ENCODE measurements around the gene RFNG. TPM values are rescaled to one million over a fixed set of nuclear protein-coding genes. Genes with fewer than 3 reads are reported as not detected.

Gene RFNG
- polyA plus RNA-seq, 1 experiment: 23.7 TPM

- Histone ChIP-seq H3K36me3 (ENCODE audit: control insufficient read depth, insufficient read depth, low read length) (no peaks in the 10 kb centered on the region), H3K27me3 (ENCODE audit: control insufficient read depth, insufficient read depth, low read length) (no peaks in the 10 kb centered on the region), H3K4me3 (ENCODE audit: low read depth, low read length) (peak overlapping the region; percentile 64)
- TF ChIP-seq CTCF (IDR thresholded peaks at IDR 0.05; ENCODE audit: insufficient read depth, low read depth, low read length): no peak
- ChIA-PET CTCF (interaction anchor here (0.6 to 5.0 kb wide), 25 partner anchors 8 to 229 kb away, joined by 3 to 23 read pairs (median 3); partner anchors contain the start of genes CENPX, LRRC45 and NOTUM), POLR2A (interaction anchor here (0.5 to 0.7 kb wide), 3 partner anchors 15 to 187 kb away, joined by 3 to 14 read pairs (median 5); partner anchors contain the start of genes CENPX and LRRC45)
- no peak for DNase-seq (ENCODE audit: low read depth)
Measured at GRCh38 chr17:82037889-82038195, 13.8 kb downstream of the RFNG start.

- Histone ChIP-seq H3K27me3 (ENCODE audit: control insufficient read depth, insufficient read depth, low read length) (no peaks in the 10 kb centered on the region), H3K36me3 (ENCODE audit: control insufficient read depth, insufficient read depth, low read length) (no peaks in the 10 kb centered on the region), H3K4me3 (ENCODE audit: low read depth, low read length) (peak within 1 kb of the TSS; percentile 64)
- ChIA-PET POLR2A (interaction anchor here (0.5 to 0.7 kb wide), 2 partner anchors 14 to 188 kb away, joined by 3 to 5 read pairs; partner anchors contain the start of genes CENPX and LRRC45), CTCF (interaction anchor here (0.6 to 5.0 kb wide), 27 partner anchors 8 to 391 kb away, joined by 3 to 23 read pairs (median 3); partner anchors contain the start of genes CENPX, LRRC45 and NOTUM)
- peak; percentile 63 for DNase-seq (ENCODE audit: low read depth)
- peak; percentile 53 for TF ChIP-seq CTCF (IDR thresholded peaks at IDR 0.05; ENCODE audit: insufficient read depth, low read depth, low read length)
Measured at GRCh38 chr17:82037092-82037888, 14.3 kb downstream of the RFNG start, which contains the start of gene DCXR. Gene DCXR (minus strand): TSS chr17:82037697. CDS start chr17:82037682, 15 bp downstream.

- POLR2A ChIA-PET: no interaction called here
- no peaks in the 10 kb centered on the region for H3K36me3 ChIP-seq (ENCODE audit: control insufficient read depth, insufficient read depth, low read length)
- no peak for DNase-seq (ENCODE audit: low read depth)
- CTCF ChIA-PET: interaction anchor here (0.7 to 5.0 kb wide), 6 partner anchors 14 to 164 kb away, joined by 3 to 23 read pairs (median 4); partner anchors contain the start of gene NOTUM
- TF ChIP-seq CTCF (IDR thresholded peaks at IDR 0.05; ENCODE audit: insufficient read depth, low read depth, low read length): no peak
- peak overlapping the region; percentile 64 for H3K4me3 ChIP-seq (ENCODE audit: low read depth, low read length)
- no peaks in the 10 kb centered on the region for H3K27me3 ChIP-seq (ENCODE audit: control insufficient read depth, insufficient read depth, low read length)
Measured at GRCh38 chr17:82036634-82037091, 14.9 kb downstream of the RFNG start.

- H3K36me3 ChIP-seq (ENCODE audit: control insufficient read depth, insufficient read depth, low read length): no peaks in the 10 kb centered on the region
- no peaks in the 10 kb centered on the region for H3K27me3 ChIP-seq (ENCODE audit: control insufficient read depth, insufficient read depth, low read length)
- no peak for DNase-seq (ENCODE audit: low read depth)
- TF ChIP-seq CTCF (IDR thresholded peaks at IDR 0.05; ENCODE audit: insufficient read depth, low read depth, low read length): no peak
- H3K4me3 ChIP-seq (ENCODE audit: low read depth, low read length): peak overlapping the region; percentile 64
- POLR2A ChIA-PET: no interaction called here
- CTCF ChIA-PET: interaction anchor here (0.6 to 5.0 kb wide), 6 partner anchors 14 to 299 kb away, joined by 3 to 23 read pairs (median 4); partner anchors contain the start of gene NOTUM
Measured at GRCh38 chr17:82035956-82036633, 15.5 kb downstream of the RFNG start.

Measured in BJ (cell line).